SK-MEL-5 (cell line): Measurements from ENCODE around the gene COL6A2. TPM values are rescaled to one million over a fixed set of nuclear protein-coding genes. Genes with fewer than 3 reads are reported as not detected.
"Not testable (repeated sequence)": the region's sequence is repeated elsewhere in the genome, so short reads cannot be mapped to it uniquely, and the experiment has no call there.

Experiments used
- DNase-seq: peaks from one replicate; pipeline ENCODE4 v3.0.0-alpha.2; 2016; ENCODE audit warnings: low read depth, low spot score
- in situ Hi-C: cut with HindIII; loops from 2 replicates; pipeline ENCODE4 v1.10.0; 2016; ENCODE audit warnings: low sequenced_read_pairs, high pct_unique_total_duplicates, low pct_unique_long_range_greater_than_20kb
- total RNA-seq: library from RNA; depleted of rRNA; stranded (reverse); fragments of >200 nt; shearing (Covaris generic); gene quantifications from 2 replicates; pipeline ENCODE4 v1.2.3, GENCODE V29; 2014

COL6A2 gene
- total RNA-seq, 1 experiment from 2014 or later, result 21.3 TPM

GRCh38 chr21:46059195-46059594 lies 38.7 kb upstream of the COL6A2 start:
- in situ Hi-C loops, result no loop called here
- DNase-seq, result no peak

- DNase-seq, in situ Hi-C loops: not testable (repeated sequence)
Observed at GRCh38 chr21:46059711-46060455, 38.0 kb upstream of the COL6A2 start.

GRCh38 chr21:46060596-46061061 lies 37.3 kb upstream of the COL6A2 start:
- in situ Hi-C loops, result no loop called here
- no peak for DNase-seq

- no peak for DNase-seq
- in situ Hi-C loops, result no loop called here
Observed at GRCh38 chr21:46061063-46061462, 36.8 kb upstream of the COL6A2 start.

- no peak for DNase-seq
- in situ Hi-C loops, result no loop called here
Observed at GRCh38 chr21:46061518-46061917, 36.4 kb upstream of the COL6A2 start.

GRCh38 chr21:46061950-46062349 lies 36.0 kb upstream of the COL6A2 start:
- in situ Hi-C loops, result no loop called here
- no peak for DNase-seq

GRCh38 chr21:46062471-46063211 lies 35.3 kb upstream of the COL6A2 start:
- DNase-seq, result no peak
- in situ Hi-C loops, result no loop called here

- peak; percentile 15 for DNase-seq
- in situ Hi-C loops, result no loop called here
Observed at GRCh38 chr21:46063227-46063626, 34.7 kb upstream of the COL6A2 start.

- in situ Hi-C loops, result no loop called here
- DNase-seq, result no peak
Observed at GRCh38 chr21:46063734-46064680, 33.9 kb upstream of the COL6A2 start.

- no peak for DNase-seq
- in situ Hi-C loops, result no loop called here
Observed at GRCh38 chr21:46064870-46065214, 33.1 kb upstream of the COL6A2 start.

GRCh38 chr21:46065215-46065913 lies 32.5 kb upstream of the COL6A2 start:
- no peak for DNase-seq
- in situ Hi-C loops, result no loop called here

- no peak for DNase-seq
- in situ Hi-C loops, result no loop called here
Observed at GRCh38 chr21:46065914-46066551, 31.9 kb upstream of the COL6A2 start.

- in situ Hi-C loops, result no loop called here
- DNase-seq, result no peak
Observed at GRCh38 chr21:46066591-46067331, 31.2 kb upstream of the COL6A2 start.

GRCh38 chr21:46067505-46068201 lies 30.3 kb upstream of the COL6A2 start:
- no peak for DNase-seq
- in situ Hi-C loops, result no loop called here

- in situ Hi-C loops, result no loop called here
- no peak for DNase-seq
Observed at GRCh38 chr21:46068516-46069079, 29.3 kb upstream of the COL6A2 start.

GRCh38 chr21:46069166-46069565 lies 28.7 kb upstream of the COL6A2 start:
- in situ Hi-C loops, result no loop called here
- no peak for DNase-seq
